Mesenchymal stem cell (in vitro differentiated cells and primary cell): ENCODE results near the gene RARRES1.
A peak's percentile ranks its signal among the peaks of the same experiment; 100 is the strongest.

Experiments
- DNase-seq: peaks from one replicate; pipeline ENCODE4 v3.0.0-alpha.2; 2013
- H2AFZ ChIP-seq: one replicate; pipeline ENCODE4 v1.6.1; 2013; ENCODE audit warnings: low read depth, mild to moderate bottlenecking, control low read depth, inconsistent platforms, low read length, moderate library complexity
- H2AK5ac ChIP-seq: 2 replicates; pipeline ENCODE4 v1.6.1; 2013; ENCODE audit warnings: low read length, moderate library complexity, mild to moderate bottlenecking, inconsistent platforms; ENCODE audit not compliant: severe bottlenecking
- H2BK120ac ChIP-seq: one replicate; pipeline ENCODE4 v1.6.1; 2013; ENCODE audit warnings: low read depth, mild to moderate bottlenecking, inconsistent platforms, low read length, moderate library complexity
- H2BK12ac ChIP-seq, 2 experiments: one replicate each; pipeline ENCODE4 v1.6.1; 2013; ENCODE audit warnings: inconsistent platforms in 2 of 2, low read length in 2 of 2, mild to moderate bottlenecking in 2 of 2, moderate library complexity in 2 of 2, control low read depth in 1 of 2
- H2BK15ac ChIP-seq: one replicate; pipeline ENCODE4 v1.6.1; 2013; ENCODE audit warnings: mild to moderate bottlenecking, low read depth, inconsistent platforms; ENCODE audit not compliant: poor library complexity, severe bottlenecking
- H2BK5ac ChIP-seq: 2 replicates; pipeline ENCODE4 v1.6.1; 2013; ENCODE audit warnings: low read depth, mild to moderate bottlenecking, low read length, control low read depth, inconsistent platforms; ENCODE audit not compliant: poor library complexity, severe bottlenecking
- H3K14ac ChIP-seq, 2 experiments: one replicate each; pipeline ENCODE4 v1.6.1; 2013; ENCODE audit warnings: inconsistent platforms in 2 of 2, low read length in 2 of 2, control low read depth in 1 of 2, mild to moderate bottlenecking in 1 of 2, moderate library complexity in 1 of 2
- H3K18ac ChIP-seq, 2 experiments: one replicate each; pipeline ENCODE4 v1.6.1; 2013; ENCODE audit warnings: inconsistent platforms in 2 of 2, low read length in 2 of 2, control low read depth in 1 of 2, low read depth in 1 of 2, mild to moderate bottlenecking in 1 of 2
- H3K23ac ChIP-seq, 2 experiments: one replicate each; pipeline ENCODE4 v1.6.1; 2013; ENCODE audit warnings: inconsistent platforms in 2 of 2, low read length in 2 of 2, mild to moderate bottlenecking in 2 of 2, moderate library complexity in 2 of 2, control low read depth in 1 of 2
- H3K27ac ChIP-seq: 2 replicates; pipeline ENCODE4 v1.5.1; 2013; ENCODE audit warnings: mild to moderate bottlenecking, moderate library complexity, low read length, control low read depth, inconsistent platforms; ENCODE audit not compliant: poor library complexity, severe bottlenecking
- H3K27me3 ChIP-seq, 2 experiments: 2 replicates each; pipeline versions ENCODE4 v1.6.1 to v1.7.0; 2013; ENCODE audit warnings: low read length in 2 of 2, mild to moderate bottlenecking in 2 of 2, moderate library complexity in 2 of 2, control low read depth in 1 of 2, inconsistent platforms in 1 of 2; ENCODE audit not compliant: control insufficient read depth in 1 of 2, insufficient read depth in 1 of 2
- H3K36me3 ChIP-seq, 2 experiments: 2 replicates each; pipeline versions ENCODE4 v1.6.1 to v1.7.0; 2013; ENCODE audit warnings: low read length in 2 of 2, control low read depth in 1 of 2, inconsistent platforms in 1 of 2, low read depth in 1 of 2, mild to moderate bottlenecking in 1 of 2; ENCODE audit not compliant: insufficient read depth in 2 of 2, control insufficient read depth in 1 of 2
- H3K4ac ChIP-seq, 2 experiments: one replicate each; pipeline ENCODE4 v1.6.1; 2013; ENCODE audit warnings: inconsistent platforms in 2 of 2, low read length in 2 of 2, mild to moderate bottlenecking in 2 of 2, moderate library complexity in 2 of 2, control low read depth in 1 of 2, low read depth in 1 of 2
- H3K4me1 ChIP-seq: 2 replicates; pipeline ENCODE4 v1.6.1; 2013; ENCODE audit warnings: low read depth, low read length, control low read depth; ENCODE audit not compliant: control insufficient read depth, insufficient read depth
- H3K4me2 ChIP-seq: 2 replicates; pipeline ENCODE4 v1.6.1; 2013; ENCODE audit warnings: low read length, mild to moderate bottlenecking, inconsistent platforms; ENCODE audit not compliant: poor library complexity, severe bottlenecking
- H3K4me3 ChIP-seq, 2 experiments: 2 replicates each; pipeline versions ENCODE4 v1.5.1 to v1.7.0; 2013; ENCODE audit warnings: low read length in 2 of 2, mild to moderate bottlenecking in 2 of 2, control low read depth in 1 of 2, low read depth in 1 of 2; ENCODE audit not compliant: insufficient read depth in 1 of 2
- H3K79me1 ChIP-seq: replicated peaks from 2 replicates; pipeline ENCODE4 v1.6.1; 2013; ENCODE audit warnings: mild to moderate bottlenecking, control low read depth, low read length, inconsistent platforms; ENCODE audit not compliant: poor library complexity, severe bottlenecking
- H3K9ac ChIP-seq: 2 replicates; pipeline ENCODE4 v1.7.0; 2013; ENCODE audit warnings: mild to moderate bottlenecking, low read length, moderate library complexity
- H3K9me3 ChIP-seq: 2 replicates; pipeline ENCODE4 v1.7.0; 2013; ENCODE audit warnings: mild to moderate bottlenecking, low read length; ENCODE audit not compliant: control insufficient read depth
- H4K8ac ChIP-seq: one replicate; pipeline ENCODE4 v1.6.1; 2013; ENCODE audit warnings: inconsistent platforms, mild to moderate bottlenecking, low read length, moderate library complexity
- H4K91ac ChIP-seq: one replicate; pipeline ENCODE4 v1.6.1; 2013; ENCODE audit warnings: mild to moderate bottlenecking, low read length, inconsistent platforms
- WGBS: methylation state at CpG from one replicate; pipeline ENCODE4 v1.1.7; 2013; ENCODE audit warnings: mixed read lengths; 5-methylcytosine and 5-hydroxymethylcytosine counted together

RARRES1 gene

GRCh38 chr3:158732856-158733200 is 571 bp upstream of the RARRES1 start:
- H3K9me3 ChIP-seq: peaks cover 12% of the 10 kb centered on the region

GRCh38 chr3:158731486-158731885 is 771 bp downstream of the RARRES1 start:
- Histone ChIP-seq H2AFZ (no peak overlapping the region), H3K4me2 (peak overlapping the region; percentile 97), H3K9me3 (peaks cover 12% of the 10 kb centered on the region), H2BK15ac (no peak overlapping the region), H2AK5ac (no peak overlapping the region), H2BK120ac (no peak overlapping the region), H3K14ac (no peak overlapping the region), H4K91ac (peak overlapping the region; percentile 97), H2BK5ac (no peak overlapping the region), H3K27me3 (peaks cover 0 to 3% of the 10 kb centered on the region in 2 experiments), H2BK12ac (no peak overlapping the region), H3K27ac (no peak overlapping the region), H3K4me3 (peak overlapping the region in 1 of 2 experiments; percentile 81), H3K36me3 (peaks cover 0 to 3% of the 10 kb centered on the region in 2 experiments), H3K4ac (peak overlapping the region in 1 of 2 experiments; percentile 51), H4K8ac (peak overlapping the region; percentile 90), H3K23ac (no peak overlapping the region), H3K79me1 (peaks cover 7% of the 10 kb centered on the region), H3K18ac (peak overlapping the region; percentile 85 to 96), H3K4me1 (peaks cover 14% of the 10 kb centered on the region), H3K9ac (peak overlapping the region; percentile 79)
- 73% methylated on average over 14 of the region's 14 CpGs for WGBS
- no peak for DNase-seq

More at GRCh38 chr3:158732856-158733200, 571 bp upstream of the RARRES1 start:
- 32% methylated on average over 15 of the region's 15 CpGs for WGBS
- H3K4me3 ChIP-seq: peak overlapping the region; percentile 73 to 81
- H3K4me2 ChIP-seq: peak overlapping the region; percentile 97
- H3K18ac ChIP-seq: no peak overlapping the region
- H3K14ac ChIP-seq: no peak overlapping the region
- no peak overlapping the region for H4K8ac ChIP-seq
- peaks cover 3 to 6% of the 10 kb centered on the region in 2 experiments for H3K36me3 ChIP-seq
- no peak overlapping the region for H2BK5ac ChIP-seq
- peaks cover 0 to 3% of the 10 kb centered on the region in 2 experiments for H3K27me3 ChIP-seq
- H4K91ac ChIP-seq: no peak overlapping the region
- peaks cover 12% of the 10 kb centered on the region for H3K4me1 ChIP-seq
- no peak overlapping the region for H2AFZ ChIP-seq
- H2AK5ac ChIP-seq: no peak overlapping the region
- peaks cover 2% of the 10 kb centered on the region for H3K79me1 ChIP-seq
- H2BK120ac ChIP-seq: no peak overlapping the region
- H2BK15ac ChIP-seq: peak overlapping the region; percentile 2
- peak overlapping the region; percentile 79 for H3K9ac ChIP-seq
- peak overlapping the region in 1 of 2 experiments; percentile 71 for H3K4ac ChIP-seq
- no peak for DNase-seq
- no peak overlapping the region for H3K23ac ChIP-seq
- peak overlapping the region in 1 of 2 experiments; percentile 1 for H2BK12ac ChIP-seq
- no peak overlapping the region for H3K27ac ChIP-seq

- Histone ChIP-seq H3K14ac (no peak overlapping the region), H3K4me1 (peaks cover 21% of the 10 kb centered on the region), H3K23ac (no peak overlapping the region), H3K27ac (no peak overlapping the region), H3K18ac (no peak overlapping the region), H2AFZ (no peak overlapping the region), H3K79me1 (peaks cover 10% of the 10 kb centered on the region), H3K4me3 (no peak overlapping the region), H2BK120ac (no peak overlapping the region), H3K9ac (no peak overlapping the region), H3K4ac (no peak overlapping the region), H2BK15ac (no peak overlapping the region), H2AK5ac (no peak overlapping the region), H2BK5ac (no peak overlapping the region), H3K36me3 (peaks cover 0 to 3% of the 10 kb centered on the region in 2 experiments), H4K91ac (no peak overlapping the region), H3K4me2 (no peak overlapping the region), H4K8ac (no peak overlapping the region), H2BK12ac (no peak overlapping the region), H3K9me3 (no peaks in the 10 kb centered on the region), H3K27me3 (peaks cover 0 to 3% of the 10 kb centered on the region in 2 experiments)
- DNase-seq: no peak
Measured at GRCh38 chr3:158728851-158729250, 3.4 kb downstream of the RARRES1 start.

GRCh38 chr3:158728061-158728377 is 4.2 kb downstream of the RARRES1 start:
- H2BK12ac ChIP-seq: no peak overlapping the region
- H3K14ac ChIP-seq: no peak overlapping the region
- no peak overlapping the region for H3K4ac ChIP-seq
- no peak overlapping the region for H2BK15ac ChIP-seq
- H3K9me3 ChIP-seq: no peaks in the 10 kb centered on the region
- no peak overlapping the region for H2AK5ac ChIP-seq
- peaks cover 0 to 3% of the 10 kb centered on the region in 2 experiments for H3K36me3 ChIP-seq
- no peak overlapping the region for H2BK5ac ChIP-seq
- peaks cover 0 to 3% of the 10 kb centered on the region in 2 experiments for H3K27me3 ChIP-seq
- peaks cover 25% of the 10 kb centered on the region for H3K4me1 ChIP-seq
- H3K18ac ChIP-seq: no peak overlapping the region
- H3K27ac ChIP-seq: no peak overlapping the region
- no peak overlapping the region for H3K4me3 ChIP-seq
- H4K91ac ChIP-seq: no peak overlapping the region
- no peak overlapping the region for H3K23ac ChIP-seq
- H4K8ac ChIP-seq: no peak overlapping the region
- no peak overlapping the region for H3K4me2 ChIP-seq
- DNase-seq: no peak
- peak overlapping the region; percentile 70 for H3K9ac ChIP-seq
- WGBS: 86% methylated on average over 4 of the region's 4 CpGs
- no peak overlapping the region for H2AFZ ChIP-seq
- peaks cover 13% of the 10 kb centered on the region for H3K79me1 ChIP-seq
- H2BK120ac ChIP-seq: no peak overlapping the region
